Dendritic cell treated with granulocyte-macrophage colony-stimulating factor and Interleukin-4, amounts not matched to agents 40 ng/mL and 50 ng/mL, for 4 days (primary cell): ENCODE measurements around the gene RPSA.
"Not testable (repeated sequence)": the region's sequence is repeated elsewhere in the genome, so short reads cannot be mapped to it uniquely, and the experiment has no call there.

ENCODE experiments used
- H3K27ac Mint-ChIP-seq: one replicate; pipeline ENCODE4 v1.8.0; 2022; ENCODE audit warnings: mild to moderate bottlenecking, mixed read lengths
- H3K27me3 Mint-ChIP-seq: one replicate; pipeline ENCODE4 v1.8.0; 2022; ENCODE audit warnings: mild to moderate bottlenecking, mixed read lengths
- H3K36me3 Mint-ChIP-seq: one replicate; pipeline ENCODE4 v1.8.0; 2022; ENCODE audit warnings: low read depth, mixed read lengths
- H3K4me1 Mint-ChIP-seq: one replicate; pipeline ENCODE4 v1.8.0; 2022; ENCODE audit warnings: low read depth, mixed read lengths
- H3K4me3 Mint-ChIP-seq: one replicate; pipeline ENCODE4 v1.8.0; 2022; ENCODE audit warnings: mild to moderate bottlenecking, moderate library complexity, mixed read lengths
- H3K9me3 Mint-ChIP-seq: one replicate; pipeline ENCODE4 v1.8.0; 2022; ENCODE audit warnings: mixed read lengths
- intact Hi-C: fragments of 100-400 bp; cut with micrococcal nuclease; formaldehyde crosslinking; loops from one replicate; pipeline ENCODE4 v1.15.0; 2022

RPSA gene

GRCh38 chr3:39406368-39407258 is at the start of gene RPSA:
Gene RPSA (plus strand): TSS chr3:39406720. CDS start chr3:39407654, 934 bp downstream.
- H3K4me3 Mint-ChIP-seq: peak within 1 kb of the TSS; percentile 90
- no peaks in the 10 kb centered on the region for H3K27me3 Mint-ChIP-seq
- peak within 1 kb of the TSS; percentile 90 for H3K27ac Mint-ChIP-seq
- no peaks in the 10 kb centered on the region for H3K9me3 Mint-ChIP-seq
- peaks cover 28% of the 10 kb centered on the region for H3K4me1 Mint-ChIP-seq
- H3K36me3 Mint-ChIP-seq: peaks cover 51% of the 10 kb centered on the region
- intact Hi-C loops: loop anchor here (1.0 kb wide), 1 partner anchor 22 kb away; no protein-coding TSS in a partner anchor

- H3K27me3 Mint-ChIP-seq: no peaks in the 10 kb centered on the region
- H3K27ac Mint-ChIP-seq: no peak overlapping the region
- H3K36me3 Mint-ChIP-seq: no peaks in the 10 kb centered on the region
- no peaks in the 10 kb centered on the region for H3K9me3 Mint-ChIP-seq
- peaks cover 10% of the 10 kb centered on the region for H3K4me1 Mint-ChIP-seq
- H3K4me3 Mint-ChIP-seq: no peak overlapping the region
- intact Hi-C loops: no loop called here
Observed at GRCh38 chr3:39358333-39358732, 48.2 kb upstream of the RPSA start.

GRCh38 chr3:39361252-39361927 is 45.1 kb upstream of the RPSA start:
- Mint-ChIP-seq H3K4me1 (peaks cover 10% of the 10 kb centered on the region), H3K4me3 (no peak overlapping the region)

GRCh38 chr3:39362192-39362591 is 44.3 kb upstream of the RPSA start:
- Mint-ChIP-seq H3K27me3 (no peaks in the 10 kb centered on the region), H3K4me3 (no peak overlapping the region), H3K27ac (no peak overlapping the region), H3K36me3 (no peaks in the 10 kb centered on the region), H3K9me3 (no peaks in the 10 kb centered on the region), H3K4me1 (peaks cover 10% of the 10 kb centered on the region)
- intact Hi-C loops: no loop called here

More at GRCh38 chr3:39361252-39361927, 45.1 kb upstream of the RPSA start:
- Mint-ChIP-seq H3K27ac (no peak overlapping the region), H3K36me3 (no peaks in the 10 kb centered on the region), H3K27me3 (no peaks in the 10 kb centered on the region), H3K9me3 (no peaks in the 10 kb centered on the region)
- intact Hi-C loops: no loop called here

- intact Hi-C loops: no loop called here
- Mint-ChIP-seq H3K27ac (no peak overlapping the region), H3K4me1 (peaks cover 10% of the 10 kb centered on the region), H3K4me3 (no peak overlapping the region), H3K27me3 (no peaks in the 10 kb centered on the region), H3K9me3 (no peaks in the 10 kb centered on the region), H3K36me3 (no peaks in the 10 kb centered on the region)
Observed at GRCh38 chr3:39362812-39363211, 43.7 kb upstream of the RPSA start.

DNA sequence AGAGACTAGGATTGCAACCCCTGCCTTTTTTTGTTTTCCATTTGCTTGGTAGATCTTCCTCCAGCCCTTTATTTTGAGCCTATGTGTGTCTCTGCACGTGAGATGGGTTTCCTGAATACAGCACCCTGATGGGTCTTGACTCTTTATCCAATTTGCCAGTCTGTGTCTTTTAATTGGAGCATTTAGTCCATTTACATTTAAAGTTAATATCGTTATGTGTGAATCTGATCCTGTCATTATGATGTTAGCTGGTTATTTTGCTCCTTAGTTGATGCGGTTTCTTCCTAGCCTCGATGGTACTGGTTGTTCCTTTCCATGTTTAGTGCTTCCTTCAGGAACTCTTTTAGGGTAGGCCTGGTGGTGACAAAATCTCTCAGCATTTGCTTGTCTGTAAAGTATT is 36.1 kb upstream of the RPSA start:
- H3K4me1 Mint-ChIP-seq, H3K36me3 Mint-ChIP-seq, H3K27me3 Mint-ChIP-seq, H3K9me3 Mint-ChIP-seq, H3K4me3 Mint-ChIP-seq, H3K27ac Mint-ChIP-seq, intact Hi-C loops: not testable (repeated sequence)

GRCh38 chr3:39372833-39373232 is 33.7 kb upstream of the RPSA start:
- Mint-ChIP-seq H3K27ac (no peak overlapping the region), H3K9me3 (peaks cover 9% of the 10 kb centered on the region), H3K27me3 (no peaks in the 10 kb centered on the region), H3K36me3 (no peaks in the 10 kb centered on the region), H3K4me1 (no peaks in the 10 kb centered on the region), H3K4me3 (no peak overlapping the region)
- intact Hi-C loops: no loop called here

GRCh38 chr3:39376959-39377634 is 29.4 kb upstream of the RPSA start:
- Mint-ChIP-seq H3K27ac (no peak overlapping the region), H3K4me1 (no peaks in the 10 kb centered on the region), H3K27me3 (no peaks in the 10 kb centered on the region), H3K36me3 (no peaks in the 10 kb centered on the region), H3K4me3 (no peak overlapping the region), H3K9me3 (no peaks in the 10 kb centered on the region)
- intact Hi-C loops: no loop called here

DNA sequence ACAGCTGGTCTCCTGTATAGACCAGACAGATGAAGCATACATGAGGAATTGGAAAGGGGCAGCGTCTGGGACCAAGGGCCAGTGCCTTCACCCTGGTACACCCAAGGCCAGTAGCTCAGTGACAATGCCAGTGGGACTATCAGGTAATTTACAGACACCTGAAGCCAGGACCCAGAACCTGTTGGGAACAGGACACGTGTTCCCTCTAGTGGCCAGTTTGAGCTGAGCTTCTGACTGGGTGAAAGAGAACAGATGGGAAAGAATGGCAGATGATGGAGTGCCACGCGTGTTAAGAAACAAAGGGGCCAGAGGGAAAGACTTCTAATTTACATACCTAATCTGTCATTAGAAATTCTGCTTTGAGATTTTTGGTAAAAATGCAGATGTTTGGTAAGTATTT is 28.4 kb upstream of the RPSA start:
- Mint-ChIP-seq H3K9me3 (no peaks in the 10 kb centered on the region), H3K27me3 (no peaks in the 10 kb centered on the region), H3K36me3 (peaks cover under 1% of the 10 kb centered on the region), H3K4me1 (no peaks in the 10 kb centered on the region), H3K4me3 (no peak overlapping the region), H3K27ac (no peak overlapping the region)
- intact Hi-C loops: no loop called here

DNA sequence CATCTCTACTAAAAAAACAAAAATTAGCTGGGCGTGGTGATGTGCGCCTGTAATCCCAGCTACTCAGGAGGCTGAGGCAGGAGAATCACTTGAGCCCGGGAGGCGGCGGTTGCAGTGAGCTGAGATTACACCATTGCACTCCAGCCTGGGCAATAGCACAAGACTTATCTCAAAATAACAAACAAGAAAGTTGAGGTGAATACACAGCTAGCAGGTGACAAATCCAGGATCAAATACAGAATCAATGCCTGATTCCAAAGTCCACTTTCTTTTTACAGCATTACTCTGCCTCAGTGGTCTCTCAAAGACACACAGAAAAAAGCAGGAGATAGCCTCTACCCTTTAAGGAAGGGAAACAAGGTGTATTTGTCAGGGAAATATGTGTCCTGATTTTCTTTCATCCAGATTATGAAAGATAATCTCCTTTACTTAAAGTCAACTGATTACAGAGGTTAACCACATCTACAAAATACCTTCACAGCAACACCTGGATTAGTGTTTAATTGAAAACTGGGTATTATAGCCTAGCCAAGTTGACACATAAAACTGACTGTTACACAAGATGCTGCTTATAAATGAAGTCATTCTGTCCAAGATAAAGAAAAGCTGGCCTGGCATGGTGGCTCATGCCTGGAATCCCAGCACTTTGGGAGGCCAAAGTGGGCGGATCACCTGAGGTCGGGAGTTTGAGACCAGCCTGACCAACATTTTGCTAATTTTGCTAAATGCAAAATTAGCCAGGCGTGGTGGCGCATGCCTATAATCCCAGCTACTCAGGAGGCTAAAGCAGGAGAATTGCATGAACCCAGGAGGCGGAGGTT is 27.4 kb upstream of the RPSA start:
- Mint-ChIP-seq H3K27ac (no peak overlapping the region), H3K9me3 (no peaks in the 10 kb centered on the region), H3K4me1 (peaks cover 5% of the 10 kb centered on the region), H3K4me3 (no peak overlapping the region), H3K36me3 (peaks cover 9% of the 10 kb centered on the region), H3K27me3 (no peaks in the 10 kb centered on the region)
- intact Hi-C loops: no loop called here

DNA sequence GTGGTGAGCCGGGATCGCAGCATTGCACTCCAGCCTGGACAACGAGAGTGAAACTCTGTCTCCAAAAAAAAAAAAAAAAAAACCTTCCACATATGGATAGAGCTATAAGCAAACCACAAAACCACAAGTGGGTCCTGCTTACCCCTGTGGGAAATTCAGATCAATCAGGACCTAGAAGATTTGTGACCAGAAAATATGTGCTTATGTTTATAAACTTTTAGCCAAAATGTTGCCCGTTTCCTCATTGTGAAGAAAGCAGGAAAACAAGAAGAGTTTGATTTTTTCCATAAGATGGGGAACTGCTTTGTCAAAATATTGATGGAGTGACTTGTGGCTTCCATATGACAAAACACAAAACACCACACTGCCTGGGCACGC is 26.8 kb upstream of the RPSA start:
- Mint-ChIP-seq H3K36me3 (peaks cover 9% of the 10 kb centered on the region), H3K27ac (no peak overlapping the region), H3K9me3 (no peaks in the 10 kb centered on the region), H3K4me3 (no peak overlapping the region), H3K27me3 (no peaks in the 10 kb centered on the region), H3K4me1 (peaks cover 5% of the 10 kb centered on the region)
- intact Hi-C loops: loop anchor here (5.0 to 10.0 kb wide), 3 partner anchors 195 to 1242 kb away; partner anchors contain the start of genes ACAA1, MYD88, SCN11A and WDR48

DNA sequence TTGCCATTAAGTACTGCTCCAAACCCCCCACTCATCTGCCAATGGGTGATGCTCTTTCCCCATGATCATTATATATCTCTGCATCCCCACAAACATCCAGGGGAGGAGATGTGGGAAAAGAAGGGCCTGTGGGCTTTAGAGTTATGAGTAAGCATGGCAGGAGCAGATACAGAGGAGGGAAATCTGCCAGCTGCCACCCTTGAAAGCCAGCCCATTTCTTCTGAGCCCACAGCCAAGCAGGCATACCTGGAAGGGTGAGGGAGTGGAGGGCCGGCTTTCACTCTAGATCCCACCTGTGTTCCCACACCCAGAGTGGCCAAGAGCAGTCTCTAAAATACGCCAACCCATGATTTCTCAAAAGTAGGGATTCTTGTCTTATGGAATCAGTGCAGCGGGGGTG is 25.1 kb upstream of the RPSA start:
- no peak overlapping the region for H3K4me3 Mint-ChIP-seq

More for the DNA sequence above, 25.1 kb upstream of the RPSA start:
- peaks cover 13% of the 10 kb centered on the region for H3K4me1 Mint-ChIP-seq
- H3K36me3 Mint-ChIP-seq: peaks cover 9% of the 10 kb centered on the region
- no peaks in the 10 kb centered on the region for H3K27me3 Mint-ChIP-seq
- no peaks in the 10 kb centered on the region for H3K9me3 Mint-ChIP-seq
- intact Hi-C loops: loop anchor here (5.0 to 10.0 kb wide), 3 partner anchors 197 to 1244 kb away; partner anchors contain the start of genes ACAA1, MYD88, SCN11A and WDR48
- H3K27ac Mint-ChIP-seq: no peak overlapping the region
